Transverse colon (tissue), 4 donors: ENCODE measurements around the gene EML5. TPM values are rescaled to one million over a fixed set of nuclear protein-coding genes. Genes with fewer than 3 reads are reported as not detected.
A peak's percentile ranks its signal among the peaks of the same experiment; 100 is the strongest.

ENCODE experiments used
- DNase-seq: peaks from one replicate; pipeline ENCODE4 v3.0.0-alpha.2; 2019
- H3K27ac ChIP-seq, 4 donors: fragments of 200-600 bp; sonication (generic); 2 replicates each; pipeline ENCODE4 v1.5.1; 2016 to 2018; ENCODE audit warnings: inconsistent platforms in 4 of 4
- H3K27me3 ChIP-seq: fragments of 200-600 bp; sonication (generic); 2 replicates; pipeline ENCODE4 v1.5.1; 2017; ENCODE audit warnings: inconsistent platforms
- H3K36me3 ChIP-seq, 4 donors: fragments of 200-600 bp; sonication (generic); 2 replicates each; pipeline ENCODE4 v1.5.1; 2017 to 2019; ENCODE audit warnings: inconsistent platforms in 4 of 4
- H3K4me1 ChIP-seq, 4 donors: fragments of 200-600 bp; sonication (generic); 2 replicates each; pipeline ENCODE4 v1.5.1; 2017 to 2020; ENCODE audit warnings: inconsistent platforms in 4 of 4
- H3K4me3 ChIP-seq, 4 donors: fragments of 200-600 bp; sonication (generic); 1 replicate in 1 of 4; 2 replicates in 3 of 4; pipeline versions ENCODE4 v1.5.1 to v1.6.1; 2017 to 2019; ENCODE audit warnings: inconsistent platforms in 4 of 4
- H3K9me3 ChIP-seq, 2 donors: fragments of 200-600 bp; sonication (generic); 2 replicates each; pipeline ENCODE4 v1.5.1; 2017 to 2019; ENCODE audit warnings: inconsistent platforms in 2 of 2
- EP300 ChIP-seq: sonication (generic); formaldehyde crosslinking; IDR thresholded peaks from one replicate; pipeline ENCODE4 v1.6.1; 2017; ENCODE audit warnings: antibody characterized with exemption, low read depth
- POLR2A ChIP-seq: fragments of 450-650 bp; IDR thresholded peaks from one replicate; pipeline ENCODE4 v1.6.1; 2016; ENCODE audit warnings: antibody characterized with exemption, mild to moderate bottlenecking, moderate library complexity
- POLR2AphosphoS5 ChIP-seq, 3 donors: sonication (generic); formaldehyde crosslinking; IDR thresholded peaks; one replicate each; pipeline ENCODE4 v1.6.1; 2016; ENCODE audit warnings: antibody characterized with exemption in 3 of 3
- WGBS, 2 donors: methylation state at CpG; one replicate each; pipeline ENCODE4 v1.1.5; 2018; ENCODE audit warnings: low coverage in 1 of 2; 5-methylcytosine and 5-hydroxymethylcytosine counted together
- in situ Hi-C, 4 donors: fragments of 200-750 bp; cut with MboI; loops; one replicate each; pipeline versions ENCODE4 v1.15.0 to v1.15.1; 2017; ENCODE audit warnings: low sequenced_read_pairs in 3 of 4, low pct_ligation_motif_present in 1 of 4, low pct_unique_long_range_greater_than_20kb in 1 of 4
- intact Hi-C: fragments of 100-400 bp; cut with DNase I; formaldehyde crosslinking; loops from one replicate; pipeline ENCODE4 v1.15.1; 2023; ENCODE audit warnings: low total_unique reads
- total RNA-seq, 4 donors: library from RNA; depleted of rRNA; stranded (reverse); fragments of >200 nt; gene quantifications; one replicate each; pipeline ENCODE4 v1.1.0, GENCODE V29; 2016
- TF ChIP-seq, protein P1 (sequence below), 5 experiments: fragments of 200-600 bp in 3 of 5; fragments of 450-650 bp in 2 of 5; sonication (generic) in 3 of 5; IDR thresholded peaks; 1 replicate in 2 of 5; 2 replicates in 3 of 5; pipeline ENCODE4 v1.5.1; 2016 to 2017; ENCODE audit warnings: antibody characterized with exemption in 5 of 5, inconsistent platforms in 3 of 5, mild to moderate bottlenecking in 2 of 5, moderate library complexity in 1 of 5

EML5 gene
- total RNA-seq, 4 donors from 2014 or later, result 0.20 to 4.9 (median 1.7) TPM

GRCh38 chr14:88695870-88696269, 96.9 kb downstream of the EML5 start:
- intact Hi-C loops, result no loop called here
- H3K4me3 ChIP-seq, result no peak overlapping the region
- no peaks in the 10 kb centered on the region for H3K4me1 ChIP-seq
- H3K9me3 ChIP-seq, result no peaks in the 10 kb centered on the region
- 76 to 80% methylated on average over 3 of the region's 3 CpGs for WGBS, 2 donors
- TF ChIP-seq POLR2AphosphoS5 (IDR thresholded peaks at IDR 0.05) (no peak), POLR2A (no peak), EP300 (no peak)
- TF ChIP-seq, protein P1, sequence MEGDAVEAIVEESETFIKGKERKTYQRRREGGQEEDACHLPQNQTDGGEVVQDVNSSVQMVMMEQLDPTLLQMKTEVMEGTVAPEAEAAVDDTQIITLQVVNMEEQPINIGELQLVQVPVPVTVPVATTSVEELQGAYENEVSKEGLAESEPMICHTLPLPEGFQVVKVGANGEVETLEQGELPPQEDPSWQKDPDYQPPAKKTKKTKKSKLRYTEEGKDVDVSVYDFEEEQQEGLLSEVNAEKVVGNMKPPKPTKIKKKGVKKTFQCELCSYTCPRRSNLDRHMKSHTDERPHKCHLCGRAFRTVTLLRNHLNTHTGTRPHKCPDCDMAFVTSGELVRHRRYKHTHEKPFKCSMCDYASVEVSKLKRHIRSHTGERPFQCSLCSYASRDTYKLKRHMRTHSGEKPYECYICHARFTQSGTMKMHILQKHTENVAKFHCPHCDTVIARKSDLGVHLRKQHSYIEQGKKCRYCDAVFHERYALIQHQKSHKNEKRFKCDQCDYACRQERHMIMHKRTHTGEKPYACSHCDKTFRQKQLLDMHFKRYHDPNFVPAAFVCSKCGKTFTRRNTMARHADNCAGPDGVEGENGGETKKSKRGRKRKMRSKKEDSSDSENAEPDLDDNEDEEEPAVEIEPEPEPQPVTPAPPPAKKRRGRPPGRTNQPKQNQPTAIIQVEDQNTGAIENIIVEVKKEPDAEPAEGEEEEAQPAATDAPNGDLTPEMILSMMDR (IDR thresholded peaks at IDR 0.05), result no peak
- in situ Hi-C loops, result no loop called here
- no peaks in the 10 kb centered on the region for H3K27me3 ChIP-seq
- no peak overlapping the region for H3K27ac ChIP-seq
- no peaks in the 10 kb centered on the region for H3K36me3 ChIP-seq
- DNase-seq, result no peak

DNA sequence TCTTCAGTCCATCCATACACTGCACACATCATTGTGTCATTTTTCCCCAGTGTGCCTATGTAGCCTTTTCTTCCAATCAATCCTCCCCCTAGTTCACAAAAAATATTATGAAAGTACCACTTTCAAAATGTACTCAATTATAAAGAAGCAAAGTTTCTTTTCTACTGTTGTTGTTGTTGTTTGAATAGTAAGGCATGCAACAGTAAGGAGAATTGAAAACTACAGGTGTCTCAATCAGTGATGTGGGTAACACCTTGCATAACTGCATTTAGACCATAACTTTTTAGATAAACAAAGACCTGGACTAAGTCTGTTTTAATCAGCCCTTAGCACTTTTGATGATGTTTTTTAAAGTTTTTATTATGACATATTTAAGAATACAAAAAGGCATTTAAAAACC, 104.4 kb downstream of the EML5 start:
- H3K27me3 ChIP-seq, result no peaks in the 10 kb centered on the region
- TF ChIP-seq, protein P1 (IDR thresholded peaks at IDR 0.05), result no peak
- TF ChIP-seq POLR2AphosphoS5 (IDR thresholded peaks at IDR 0.05), result no peak
- TF ChIP-seq EP300, result no peak
- no peak for TF ChIP-seq POLR2A
- intact Hi-C loops (no loop called here), in situ Hi-C loops (no loop called here)
- H3K27ac ChIP-seq, result no peak overlapping the region
- no peak overlapping the region for H3K4me3 ChIP-seq
- no peaks in the 10 kb centered on the region for H3K36me3 ChIP-seq
- no peak for DNase-seq
- H3K4me1 ChIP-seq, result no peaks in the 10 kb centered on the region
- H3K9me3 ChIP-seq, result no peaks in the 10 kb centered on the region

GRCh38 chr14:88683119-88683518, 109.6 kb downstream of the EML5 start:
- no peak for TF ChIP-seq POLR2A
- TF ChIP-seq EP300, result no peak
- TF ChIP-seq, protein P1 (IDR thresholded peaks at IDR 0.05), result no peak
- no peak for TF ChIP-seq POLR2AphosphoS5 (IDR thresholded peaks at IDR 0.05)
- H3K4me3 ChIP-seq, result no peak overlapping the region
- H3K27me3 ChIP-seq, result no peaks in the 10 kb centered on the region
- peak overlapping the region in 1 of 4 donors; percentile 19 for H3K27ac ChIP-seq
- WGBS, 2 donors, result 36 to 45% methylated on average over 2 of the region's 2 CpGs
- H3K36me3 ChIP-seq, result no peaks in the 10 kb centered on the region
- in situ Hi-C loops, result no loop called here
- peaks cover 0 to 20% (median 7%) of the 10 kb centered on the region in 4 donors for H3K4me1 ChIP-seq
- H3K9me3 ChIP-seq, result no peaks in the 10 kb centered on the region
- DNase-seq, result no peak
- intact Hi-C loops, result no loop called here

DNA sequence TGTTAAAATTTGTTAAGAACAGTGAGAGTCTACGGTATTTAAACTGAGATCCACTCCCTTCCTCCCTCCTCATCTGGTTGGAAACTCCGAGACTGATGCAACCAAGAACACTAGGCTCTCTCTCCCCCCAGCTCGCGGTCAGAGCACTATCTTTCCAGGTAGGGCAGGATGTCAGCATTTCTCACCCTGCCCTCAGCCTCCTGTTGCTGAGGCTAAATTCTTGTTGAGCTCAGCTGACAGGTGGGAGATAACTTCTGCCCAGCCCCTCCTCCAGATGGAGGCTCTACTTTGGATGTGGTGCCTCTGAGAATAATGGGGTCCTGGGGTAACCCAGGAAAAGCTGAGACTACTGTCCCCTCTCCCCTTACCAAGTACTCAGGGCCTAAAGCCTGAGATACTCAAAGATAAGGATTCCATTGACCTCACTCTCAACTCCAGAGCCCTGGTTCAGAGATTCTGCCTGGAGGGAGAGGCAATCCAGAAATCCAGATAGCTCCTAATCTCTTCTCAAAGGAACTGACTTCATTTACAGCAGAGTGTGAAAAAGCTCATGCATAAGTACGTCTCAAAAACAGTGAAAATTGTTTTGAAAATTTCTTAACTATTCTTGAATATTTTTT, 110.1 kb downstream of the EML5 start:
- H3K4me1 ChIP-seq, result peaks cover 0 to 20% (median 7%) of the 10 kb centered on the region in 4 donors
- no peak overlapping the region for H3K4me3 ChIP-seq
- no peaks in the 10 kb centered on the region for H3K27me3 ChIP-seq
- TF ChIP-seq EP300 (no peak), POLR2AphosphoS5 (IDR thresholded peaks at IDR 0.05) (no peak), POLR2A (no peak)
- TF ChIP-seq, protein P1 (IDR thresholded peaks at IDR 0.05), result no peak
- H3K36me3 ChIP-seq, result no peaks in the 10 kb centered on the region
- no peak for DNase-seq
- 69 to 73% methylated on average over 3 to 5 of the region's 5 CpGs for WGBS, 2 donors
- intact Hi-C loops, result no loop called here
- peak overlapping the region in 1 of 4 donors; percentile 19 for H3K27ac ChIP-seq
- no peaks in the 10 kb centered on the region for H3K9me3 ChIP-seq
- in situ Hi-C loops, result no loop called here
